HG02642 (cell line): ENCODE results near the gene MXD3.
A peak's percentile ranks its signal among the peaks of the same experiment; 100 is the strongest.
"Not testable (repeated sequence)": the region's sequence is repeated elsewhere in the genome, so short reads cannot be mapped to it uniquely, and the experiment has no call there.

Experiments used
- ATAC-seq: cut with Tn5 transposase; IDR thresholded peaks from one replicate; pipeline ENCODE4 v1.9.1; 2021; ENCODE audit warnings: mild to moderate bottlenecking; ENCODE audit not compliant: unreplicated experiment, poor library complexity

MXD3 gene

DNA sequence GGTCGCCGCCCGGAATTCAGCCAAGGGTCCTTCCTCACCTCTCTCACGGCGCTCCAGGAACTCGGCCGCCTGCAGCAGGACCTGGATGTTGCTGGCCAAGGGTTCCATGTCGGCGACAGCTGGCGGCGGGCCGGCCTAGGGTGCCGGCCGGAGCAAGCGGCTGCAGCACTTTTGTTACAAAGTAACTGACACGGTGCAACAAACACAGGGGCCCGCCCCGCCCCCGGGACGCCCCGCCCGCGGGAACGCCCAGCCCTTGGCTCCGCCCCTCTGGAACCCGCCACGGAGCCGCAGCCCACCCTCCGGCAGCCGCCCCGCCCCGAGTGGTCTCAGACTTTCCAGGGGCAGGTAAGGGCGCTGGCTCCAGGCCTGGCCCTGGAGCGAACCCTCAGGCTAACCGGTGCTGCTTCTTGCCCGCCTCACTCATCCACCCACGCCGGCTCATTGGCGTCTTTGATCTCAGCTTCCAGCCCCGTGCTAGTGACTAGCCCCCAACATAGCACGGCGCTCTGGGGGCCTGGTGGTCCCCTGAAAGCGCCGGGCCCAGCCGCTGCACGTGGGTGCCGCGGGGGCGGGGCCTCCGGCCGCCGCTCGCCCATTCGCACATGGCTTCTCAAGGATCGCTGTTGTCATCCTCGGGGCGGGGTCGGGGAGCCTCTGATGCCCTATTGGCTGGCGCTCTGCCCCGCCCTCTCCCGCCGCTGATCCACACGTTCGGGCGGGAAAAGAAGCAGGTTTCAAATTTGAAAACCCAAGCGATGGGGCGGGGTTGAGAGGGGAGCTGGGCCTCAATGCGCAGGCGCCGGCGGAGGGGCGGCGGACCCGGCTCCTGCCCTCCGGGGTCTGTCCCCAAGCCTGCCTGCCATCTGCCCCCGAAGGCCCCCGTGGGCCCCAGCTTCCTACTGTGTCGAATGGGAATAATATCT is at the start of gene MXD3:
Gene MXD3 (minus strand): TSS at position 176 of the 926 bp plus-strand sequence. CDS start 68 bp downstream, at position 108.
- ATAC-seq, result peak; percentile 77

DNA sequence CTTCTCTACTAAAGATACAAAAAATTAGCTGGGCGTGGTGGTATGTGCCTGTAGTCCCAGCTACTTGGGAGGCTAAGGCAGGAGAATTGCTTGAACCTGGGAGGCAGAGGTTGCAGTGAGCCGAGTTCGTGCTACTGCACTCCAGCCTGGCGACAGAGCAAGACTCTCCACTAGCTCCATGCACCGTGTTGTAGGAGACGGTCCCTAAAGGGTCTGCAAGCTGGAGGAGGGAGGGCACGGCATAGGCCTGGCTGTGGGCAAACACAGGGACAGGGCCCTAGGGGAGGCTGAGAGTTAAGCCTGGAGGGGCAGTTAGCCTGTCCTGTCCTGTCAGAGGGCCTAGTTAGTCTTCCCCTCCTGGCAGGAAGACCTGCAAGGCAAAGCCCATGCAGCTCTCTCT is 49.0 kb upstream of the MXD3 start:
- not testable (repeated sequence) for ATAC-seq

DNA sequence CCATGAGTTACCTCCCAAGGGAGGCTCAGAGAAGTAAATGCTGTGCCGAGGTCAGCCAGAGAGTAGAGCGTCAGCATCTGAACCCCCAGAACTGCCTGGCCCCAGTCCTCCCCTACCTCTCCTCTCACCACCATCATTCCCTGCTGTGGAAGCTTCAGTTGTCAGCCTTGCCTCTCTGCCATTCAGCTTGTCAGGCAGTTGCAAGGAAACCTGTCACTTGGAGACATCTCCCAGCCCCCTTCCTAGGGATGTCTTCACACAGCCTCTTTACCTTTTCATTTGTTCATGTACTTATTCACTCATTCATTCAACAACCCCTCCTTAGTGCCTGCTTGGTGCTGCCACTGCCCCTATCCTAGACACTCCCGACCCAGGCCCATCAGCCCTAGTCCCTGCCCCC is 48.2 kb upstream of the MXD3 start:
- no peak for ATAC-seq

DNA sequence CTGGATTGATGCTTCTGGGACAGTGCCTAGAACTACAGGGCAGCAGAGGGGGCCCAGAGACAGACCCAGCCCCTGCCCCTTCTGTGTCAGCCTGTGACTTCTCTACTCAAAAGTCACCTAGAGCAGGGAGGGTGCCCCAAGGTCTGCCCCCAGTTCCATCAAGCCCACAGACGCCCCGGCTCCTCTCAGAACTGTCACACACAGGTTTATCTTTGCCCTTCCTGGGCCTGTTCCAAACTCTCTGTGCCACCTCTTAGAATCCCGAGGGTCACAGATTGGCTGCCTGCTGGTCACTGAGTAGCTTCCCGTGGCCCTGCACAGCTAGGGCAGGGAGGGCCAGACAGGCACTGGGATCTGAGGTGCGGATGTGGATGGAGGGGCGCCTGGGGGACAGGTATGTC is 47.8 kb upstream of the MXD3 start:
- ATAC-seq, result no peak

GRCh38 chr5:177358370-177358819 is 46.7 kb upstream of the MXD3 start:
- ATAC-seq, result peak; percentile 4

DNA sequence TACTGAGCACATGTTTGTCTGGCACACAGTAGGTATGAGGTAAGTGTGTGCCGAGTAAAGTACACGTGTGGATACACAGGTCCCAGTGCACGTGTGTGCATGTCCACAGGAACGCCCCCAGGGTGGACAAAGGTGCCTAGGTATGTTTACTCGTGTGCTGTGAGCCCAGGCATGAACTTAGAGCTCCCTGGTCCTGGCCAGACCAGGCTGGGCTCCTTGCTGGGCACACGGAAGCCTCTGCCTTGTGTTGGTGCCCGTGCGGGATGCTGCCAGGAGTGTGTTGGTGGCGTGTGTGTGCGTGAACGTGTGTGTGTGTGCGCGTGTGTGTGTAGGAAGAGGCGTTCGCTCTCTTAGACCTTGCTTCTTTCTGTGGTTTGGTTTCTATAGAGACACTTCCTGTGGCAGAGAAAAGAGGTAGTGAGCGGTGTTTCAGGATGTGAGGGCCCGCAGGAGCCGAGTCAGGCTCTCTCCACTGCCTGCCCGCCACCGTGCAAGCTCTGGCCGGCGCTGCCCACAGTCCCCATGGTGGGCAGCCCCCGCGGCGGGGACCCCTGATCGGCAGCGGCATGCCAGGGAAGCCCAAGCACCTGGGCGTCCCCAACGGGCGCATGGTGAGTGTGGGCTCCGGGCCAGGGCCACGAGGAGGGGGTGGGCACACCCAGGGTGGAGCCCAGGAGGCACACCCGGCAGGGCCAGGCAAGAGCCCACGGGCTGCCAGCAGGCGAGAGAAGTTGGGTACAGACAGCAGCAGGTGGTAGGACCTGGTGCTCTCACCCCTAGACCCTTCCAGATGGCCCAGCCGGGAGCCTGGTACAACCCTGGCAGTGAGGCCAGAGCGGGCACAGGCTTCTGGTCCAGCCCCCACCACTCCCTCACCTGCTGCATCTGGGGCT is 46.0 kb upstream of the MXD3 start, which contains the start of gene RGS14:
Gene RGS14 (plus strand): TSS at position 466 of the 893 bp plus-strand sequence. CDS start 101 bp downstream, at position 567.
- peak; percentile 88 for ATAC-seq

DNA sequence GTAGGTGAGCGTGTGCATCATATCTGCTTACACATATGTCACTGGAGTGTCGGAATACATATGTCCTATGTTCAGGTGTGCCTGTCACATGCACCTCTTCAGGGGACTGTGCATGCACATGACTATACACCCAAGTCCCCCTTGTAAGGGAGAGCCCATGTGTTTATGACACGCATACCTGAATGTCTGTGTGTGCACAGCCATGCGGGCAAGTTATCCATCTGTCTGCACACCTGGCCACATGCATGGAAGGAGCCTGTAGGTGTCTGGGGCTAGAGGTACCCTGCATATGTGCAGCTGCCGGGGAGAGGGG is 45.4 kb upstream of the MXD3 start:
- no peak for ATAC-seq

GRCh38 chr5:177356746-177357145 is 45.0 kb upstream of the MXD3 start:
- ATAC-seq, result no peak

DNA sequence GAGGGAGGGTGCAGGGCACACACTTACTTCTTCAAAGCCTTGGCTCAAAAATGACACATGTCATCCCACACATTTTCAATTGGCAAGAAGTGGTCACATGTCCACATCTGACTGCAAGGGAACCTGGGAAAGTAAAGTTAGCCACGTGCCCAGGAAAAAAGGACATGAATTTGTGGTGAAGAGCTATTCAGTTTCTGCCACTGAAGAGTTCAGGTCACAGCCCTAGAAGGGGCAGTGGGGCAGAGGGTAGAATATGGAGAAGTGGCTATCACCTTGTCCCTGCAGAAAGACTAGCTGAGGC is 44.1 kb upstream of the MXD3 start:
- ATAC-seq, result no peak

DNA sequence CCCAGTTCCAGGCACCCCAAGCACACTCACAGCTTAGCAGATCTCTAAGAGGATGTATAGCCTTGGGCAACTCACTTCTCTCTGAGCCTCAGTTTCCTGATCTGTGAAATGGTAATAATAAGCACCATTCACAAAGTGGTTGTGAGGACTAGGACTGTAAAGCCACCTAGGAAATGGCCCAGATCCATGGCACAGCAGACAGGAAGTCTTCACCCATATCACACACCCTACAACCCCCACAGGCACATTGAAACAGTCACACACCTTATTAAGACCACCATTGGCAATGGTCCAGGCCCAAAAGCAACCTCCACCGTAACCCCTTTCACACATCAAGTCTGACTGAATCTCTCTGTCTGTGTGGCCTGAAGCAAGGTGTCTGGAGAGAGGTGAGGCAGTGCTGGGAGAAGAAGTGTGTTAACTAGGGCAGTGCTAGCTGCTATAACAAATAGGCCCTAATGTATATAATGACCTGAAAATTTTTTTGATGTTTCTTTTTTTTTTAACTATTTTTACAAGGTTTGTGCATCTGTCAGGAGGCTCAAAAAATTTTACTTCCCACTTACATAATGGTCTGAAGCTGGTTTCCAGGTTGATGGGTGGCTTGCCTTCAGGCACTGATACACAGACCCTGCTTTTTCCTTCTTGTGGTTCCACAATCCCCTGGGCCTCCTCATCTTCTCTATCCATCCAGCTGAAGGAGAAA is 43.6 kb upstream of the MXD3 start:
- no peak for ATAC-seq

DNA sequence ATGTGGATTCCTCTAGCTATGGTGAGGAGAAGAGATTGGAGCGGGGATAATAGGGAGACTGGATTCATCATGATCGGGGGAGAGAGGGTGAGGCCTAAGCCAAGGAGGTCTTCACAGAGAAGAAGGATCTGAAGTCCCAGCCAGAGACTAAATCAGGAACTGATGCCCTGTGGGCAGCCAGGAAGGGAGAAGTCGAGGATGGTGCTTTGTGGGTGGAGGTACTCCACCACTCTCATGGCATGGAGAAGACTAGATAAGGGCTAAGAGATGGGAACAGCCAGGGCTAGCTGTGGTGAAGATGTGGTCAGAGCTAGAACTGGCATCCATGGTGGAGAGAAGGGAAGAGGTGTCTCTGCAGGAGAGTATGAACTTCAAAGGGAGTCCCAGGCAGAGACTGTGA is 43.0 kb upstream of the MXD3 start:
- ATAC-seq, result no peak

- no peak for ATAC-seq
Observed at GRCh38 chr5:177354256-177354655, 42.6 kb upstream of the MXD3 start.

DNA sequence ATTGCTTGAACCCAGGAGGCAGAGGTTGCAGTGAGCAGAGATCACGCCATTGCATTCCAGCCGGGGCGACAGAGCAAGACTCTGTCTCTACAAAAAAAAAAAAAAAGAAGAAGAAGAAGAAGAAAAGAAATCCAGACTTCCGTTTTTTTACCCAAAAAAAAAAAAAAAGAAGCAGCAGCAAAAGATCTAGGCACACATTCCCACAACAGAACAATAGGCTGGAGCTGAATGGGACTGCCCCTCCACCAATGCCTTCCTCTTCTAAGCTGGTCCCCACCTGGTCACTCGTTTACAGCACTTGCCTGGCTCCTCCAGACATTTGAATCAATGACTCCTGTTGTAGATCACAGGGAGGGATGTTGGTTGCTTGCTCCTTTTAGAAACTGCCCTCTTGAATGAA is 41.4 kb upstream of the MXD3 start:
- no peak for ATAC-seq

GRCh38 chr5:177351392-177352329 is 40.0 kb upstream of the MXD3 start, which contains the start of gene LMAN2:
TSS of gene LMAN2 (minus strand) at chr5:177351668. CDS start at chr5:177351647, 21 bp downstream.
- ATAC-seq, result peak; percentile 93

- ATAC-seq, result no peak
Observed at GRCh38 chr5:177350776-177351391, 39.2 kb upstream of the MXD3 start.

DNA sequence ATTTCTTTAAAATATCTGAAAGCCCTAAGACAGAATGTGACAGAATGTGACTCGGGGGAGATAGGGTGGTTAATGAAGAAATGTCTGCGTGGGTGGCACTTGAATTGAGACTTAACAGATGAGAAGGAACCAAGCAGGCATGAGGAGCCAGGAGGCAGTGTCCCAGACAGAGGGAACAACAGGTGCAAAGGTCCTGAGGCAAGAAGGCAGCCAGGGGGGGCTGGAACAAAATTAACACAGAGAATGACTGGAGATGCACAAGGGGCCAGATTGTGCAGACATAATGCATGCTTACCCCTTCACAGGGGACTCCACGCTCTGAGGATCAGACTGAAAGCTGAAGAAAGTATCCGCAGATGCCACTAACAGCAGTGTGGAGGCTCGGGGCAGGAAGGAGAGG is 38.1 kb upstream of the MXD3 start:
- ATAC-seq, result no peak

DNA sequence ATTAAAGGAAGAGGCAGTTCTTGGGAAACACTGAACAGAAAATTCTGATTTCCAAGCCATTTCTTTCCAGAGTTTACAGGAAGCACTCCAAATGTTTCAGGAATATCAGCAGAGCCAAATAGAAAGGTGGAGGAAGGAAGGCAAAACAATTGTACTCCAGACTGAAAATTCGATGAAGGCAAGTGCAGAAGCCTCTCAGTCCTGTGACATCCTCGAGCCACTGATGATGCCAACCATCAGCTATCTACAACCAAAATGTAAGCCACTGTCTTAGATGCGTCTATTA is 37.6 kb upstream of the MXD3 start:
- no peak for ATAC-seq

GRCh38 chr5:177347699-177348098 is 36.0 kb upstream of the MXD3 start:
- no peak for ATAC-seq

DNA sequence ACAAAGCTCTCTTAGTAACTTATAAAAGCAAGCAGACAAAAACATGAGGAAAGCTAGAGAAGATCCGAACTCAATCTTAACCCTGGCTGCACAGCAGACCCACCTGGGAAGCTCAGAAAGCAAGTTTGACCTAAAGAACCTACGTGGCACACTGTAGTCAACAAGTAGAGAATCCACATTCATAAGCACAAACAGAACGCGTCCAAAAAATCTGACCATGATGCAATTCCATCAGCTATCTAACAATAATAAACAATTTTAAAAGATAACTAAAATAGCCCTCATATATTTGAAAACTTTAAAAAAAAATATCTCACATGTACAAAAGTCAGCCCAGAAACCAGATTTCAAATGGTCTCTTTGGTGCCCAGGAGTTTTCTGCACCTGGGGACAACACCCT is 35.1 kb upstream of the MXD3 start:
- ATAC-seq, result no peak
